OCI-LY7 (cell line): Measurements from ENCODE around the gene ZMAT5.

ENCODE experiments used
- EZH2phosphoT487 ChIP-seq: fragments of 200-600 bp; sonication (generic); IDR thresholded peaks from 2 replicates; pipeline ENCODE4 v1.6.1; 2018; ENCODE audit warnings: low read depth, borderline replicate concordance, mild to moderate bottlenecking, mixed run types, antibody characterized with exemption, low read length, moderate library complexity, mixed read lengths
- TF ChIP-seq, protein P1 (sequence below): fragments of 200-600 bp; sonication (generic); conservative IDR thresholded peaks from 2 replicates; pipeline ENCODE4 v1.5.1; 2014; ENCODE audit warnings: mild to moderate bottlenecking, antibody characterized with exemption, low read length, moderate library complexity, mixed read lengths

DNA sequence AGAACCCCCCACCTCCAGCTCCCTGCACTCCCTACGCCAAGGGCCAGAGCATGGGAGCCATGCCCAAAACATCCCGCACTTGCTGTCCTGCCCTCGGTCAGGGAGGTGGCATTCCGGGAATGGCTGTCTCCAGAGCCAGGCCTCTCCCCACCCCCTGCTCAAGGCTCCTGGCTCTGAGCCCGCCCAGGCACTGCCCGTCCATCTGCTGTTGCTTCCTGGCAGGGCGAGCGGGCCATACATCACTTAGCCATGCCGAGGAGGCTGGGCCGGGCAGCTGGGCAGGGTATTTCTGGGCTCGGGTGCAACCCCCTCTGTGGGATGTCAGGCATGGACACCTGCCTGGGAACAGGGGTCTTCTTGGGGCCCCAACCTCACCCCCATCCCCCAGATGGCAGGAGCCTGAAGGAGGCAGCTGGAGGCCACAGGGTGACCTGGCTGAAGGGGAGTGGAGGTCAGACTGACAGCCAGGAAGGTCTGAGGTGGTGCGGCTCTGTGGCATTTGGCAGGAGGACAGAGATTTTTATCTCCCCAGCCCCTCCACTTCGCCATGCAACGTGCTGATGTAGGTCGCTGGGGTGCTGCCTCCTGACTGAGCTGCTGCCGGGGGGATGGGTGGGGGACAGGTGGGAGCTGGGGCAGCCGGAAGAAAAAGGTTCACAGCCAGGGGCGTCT is 55.7 kb downstream of the ZMAT5 start:
- TF ChIP-seq, protein P1, sequence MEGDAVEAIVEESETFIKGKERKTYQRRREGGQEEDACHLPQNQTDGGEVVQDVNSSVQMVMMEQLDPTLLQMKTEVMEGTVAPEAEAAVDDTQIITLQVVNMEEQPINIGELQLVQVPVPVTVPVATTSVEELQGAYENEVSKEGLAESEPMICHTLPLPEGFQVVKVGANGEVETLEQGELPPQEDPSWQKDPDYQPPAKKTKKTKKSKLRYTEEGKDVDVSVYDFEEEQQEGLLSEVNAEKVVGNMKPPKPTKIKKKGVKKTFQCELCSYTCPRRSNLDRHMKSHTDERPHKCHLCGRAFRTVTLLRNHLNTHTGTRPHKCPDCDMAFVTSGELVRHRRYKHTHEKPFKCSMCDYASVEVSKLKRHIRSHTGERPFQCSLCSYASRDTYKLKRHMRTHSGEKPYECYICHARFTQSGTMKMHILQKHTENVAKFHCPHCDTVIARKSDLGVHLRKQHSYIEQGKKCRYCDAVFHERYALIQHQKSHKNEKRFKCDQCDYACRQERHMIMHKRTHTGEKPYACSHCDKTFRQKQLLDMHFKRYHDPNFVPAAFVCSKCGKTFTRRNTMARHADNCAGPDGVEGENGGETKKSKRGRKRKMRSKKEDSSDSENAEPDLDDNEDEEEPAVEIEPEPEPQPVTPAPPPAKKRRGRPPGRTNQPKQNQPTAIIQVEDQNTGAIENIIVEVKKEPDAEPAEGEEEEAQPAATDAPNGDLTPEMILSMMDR = no peak
- TF ChIP-seq EZH2phosphoT487 = no peak
